22Rv1 (cell line): ENCODE measurements around the gene ALPL.

Source experiments
- H3K27ac ChIP-seq: fragments of 450-650 bp; 2 replicates; pipeline ENCODE4 v1.5.1; 2017
- ZFX ChIP-seq: fragments of 450-650 bp; IDR thresholded peaks from 2 replicates; pipeline ENCODE4 v1.6.1; 2017; ENCODE audit warnings: antibody characterized with exemption, borderline replicate concordance
- TF ChIP-seq, protein P1 (sequence below): fragments of 450-650 bp; IDR thresholded peaks from 2 replicates; pipeline ENCODE4 v1.5.1; 2017; ENCODE audit warnings: mild to moderate bottlenecking

Gene ALPL

DNA sequence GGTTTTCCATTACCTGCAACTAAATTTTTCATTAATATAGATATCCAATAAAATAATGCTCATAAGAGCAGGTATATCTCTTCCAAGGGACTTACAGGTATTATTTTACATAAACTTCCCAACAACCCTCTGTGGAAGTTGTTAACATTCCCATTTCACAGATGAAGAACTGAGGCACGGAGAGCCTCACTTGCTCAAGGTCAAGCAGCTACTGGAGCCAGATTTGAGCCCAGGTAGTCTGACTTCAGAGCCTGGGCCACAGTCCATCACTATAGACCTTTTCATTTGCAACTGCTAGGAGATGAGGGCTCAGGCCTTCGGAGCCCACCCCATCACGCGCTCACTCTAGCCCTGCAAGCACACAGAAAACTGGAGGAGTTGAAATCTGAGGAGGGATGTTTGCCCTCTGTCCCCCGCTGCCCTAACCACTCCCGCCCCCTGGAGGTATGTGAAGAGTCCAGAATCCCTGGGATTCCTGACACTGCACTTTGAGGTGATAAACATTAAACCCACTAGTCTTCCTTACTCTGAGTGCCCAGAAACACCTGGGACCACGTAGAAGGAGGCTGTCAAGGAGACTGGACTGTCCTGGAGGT is 11.7 kb upstream of the ALPL start:
- TF ChIP-seq ZFX: no peak
- TF ChIP-seq, protein P1, sequence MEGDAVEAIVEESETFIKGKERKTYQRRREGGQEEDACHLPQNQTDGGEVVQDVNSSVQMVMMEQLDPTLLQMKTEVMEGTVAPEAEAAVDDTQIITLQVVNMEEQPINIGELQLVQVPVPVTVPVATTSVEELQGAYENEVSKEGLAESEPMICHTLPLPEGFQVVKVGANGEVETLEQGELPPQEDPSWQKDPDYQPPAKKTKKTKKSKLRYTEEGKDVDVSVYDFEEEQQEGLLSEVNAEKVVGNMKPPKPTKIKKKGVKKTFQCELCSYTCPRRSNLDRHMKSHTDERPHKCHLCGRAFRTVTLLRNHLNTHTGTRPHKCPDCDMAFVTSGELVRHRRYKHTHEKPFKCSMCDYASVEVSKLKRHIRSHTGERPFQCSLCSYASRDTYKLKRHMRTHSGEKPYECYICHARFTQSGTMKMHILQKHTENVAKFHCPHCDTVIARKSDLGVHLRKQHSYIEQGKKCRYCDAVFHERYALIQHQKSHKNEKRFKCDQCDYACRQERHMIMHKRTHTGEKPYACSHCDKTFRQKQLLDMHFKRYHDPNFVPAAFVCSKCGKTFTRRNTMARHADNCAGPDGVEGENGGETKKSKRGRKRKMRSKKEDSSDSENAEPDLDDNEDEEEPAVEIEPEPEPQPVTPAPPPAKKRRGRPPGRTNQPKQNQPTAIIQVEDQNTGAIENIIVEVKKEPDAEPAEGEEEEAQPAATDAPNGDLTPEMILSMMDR: no peak
- no peak overlapping the region for H3K27ac ChIP-seq

DNA sequence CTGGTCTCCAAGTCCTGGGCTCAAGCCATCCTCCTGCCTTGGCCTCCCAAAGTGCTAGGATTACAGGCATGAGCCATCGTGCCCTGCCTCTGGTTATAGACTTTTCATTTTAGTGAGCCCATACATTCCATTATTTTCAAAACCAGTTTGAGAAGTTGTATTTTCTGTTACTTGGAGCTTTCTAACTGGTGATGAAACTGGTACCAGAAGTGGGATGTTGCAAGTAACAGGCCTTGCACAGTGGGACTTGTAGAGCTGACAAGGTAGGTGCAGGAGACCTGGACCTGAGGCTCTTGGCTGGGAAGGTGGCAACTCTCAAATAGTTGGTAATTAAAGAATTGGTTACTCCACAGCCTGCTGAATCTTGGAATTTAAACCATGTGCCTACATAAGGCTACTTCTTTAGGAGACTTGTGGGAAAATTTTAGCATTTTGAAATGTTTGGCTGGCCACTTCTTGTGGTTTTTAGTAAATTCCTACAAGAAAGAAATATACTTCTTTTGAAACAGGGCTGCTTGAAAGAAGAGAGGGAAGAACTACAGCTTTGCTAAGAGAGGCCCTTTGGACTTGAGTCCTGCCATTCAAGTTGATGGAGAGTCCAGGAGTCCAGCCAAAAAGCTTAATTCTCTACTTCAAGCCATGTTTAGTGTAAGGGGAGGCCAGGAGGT is 9.8 kb upstream of the ALPL start:
- TF ChIP-seq, protein P1: no peak
- no peak for TF ChIP-seq ZFX

DNA sequence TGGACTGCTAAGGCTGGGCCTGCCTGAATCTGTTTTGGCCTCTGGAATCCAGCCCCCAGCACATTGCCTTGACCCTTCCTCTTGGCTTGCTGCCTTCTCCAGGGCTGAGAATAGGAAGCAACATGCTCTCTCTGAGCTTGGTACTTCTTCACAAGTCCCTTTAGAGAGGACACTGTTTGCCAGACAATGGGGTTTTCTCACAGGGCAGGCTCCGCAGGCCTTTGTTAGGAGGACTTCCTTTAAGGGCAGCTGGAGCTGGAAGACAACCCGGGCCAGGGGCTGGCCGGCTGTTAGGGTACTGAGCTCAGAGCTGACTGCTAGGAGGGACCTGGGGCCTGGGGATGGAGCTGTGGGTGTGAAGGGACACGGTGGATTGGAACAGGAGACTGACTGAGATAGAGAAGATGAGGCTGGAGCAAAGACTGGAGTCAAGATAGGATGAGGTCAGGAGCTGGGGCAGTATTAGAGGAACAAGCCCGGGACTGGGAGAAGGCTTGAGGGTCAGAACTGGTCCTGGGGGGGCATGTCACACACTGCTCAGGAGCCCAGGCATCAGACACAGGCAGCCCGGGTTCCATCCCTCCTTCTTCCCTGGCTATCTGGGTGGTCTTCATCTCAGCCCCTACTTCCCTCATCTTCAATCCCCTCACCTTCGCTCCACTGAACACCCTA is 5.4 kb upstream of the ALPL start:
- H3K27ac ChIP-seq: no peak overlapping the region
- TF ChIP-seq, protein P1: no peak
- no peak for TF ChIP-seq ZFX

More for the DNA sequence above, 9.8 kb upstream of the ALPL start:
- no peak overlapping the region for H3K27ac ChIP-seq

DNA sequence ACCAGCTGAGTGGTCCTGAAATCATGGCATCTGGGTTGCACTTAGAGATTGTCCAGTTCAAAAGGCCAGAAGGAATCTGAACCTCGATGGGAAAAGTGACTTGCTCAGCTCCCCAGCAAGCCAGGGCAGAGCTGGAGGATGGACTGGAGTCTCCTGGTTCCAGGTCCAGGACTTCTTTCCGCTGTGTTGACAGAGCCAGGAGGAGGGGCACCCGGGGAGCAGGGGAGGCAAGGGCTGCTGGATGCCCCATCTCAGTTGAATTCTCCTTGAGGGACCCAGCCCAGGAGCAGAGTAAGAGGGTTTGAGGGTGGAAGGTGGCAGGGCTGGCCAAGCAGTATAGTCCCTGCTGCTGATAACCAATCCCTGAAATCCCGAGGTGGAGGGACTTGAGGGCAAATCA is 2.4 kb upstream of the ALPL start:
- no peak overlapping the region for H3K27ac ChIP-seq
- TF ChIP-seq ZFX: no peak
- TF ChIP-seq, protein P1: no peak

DNA sequence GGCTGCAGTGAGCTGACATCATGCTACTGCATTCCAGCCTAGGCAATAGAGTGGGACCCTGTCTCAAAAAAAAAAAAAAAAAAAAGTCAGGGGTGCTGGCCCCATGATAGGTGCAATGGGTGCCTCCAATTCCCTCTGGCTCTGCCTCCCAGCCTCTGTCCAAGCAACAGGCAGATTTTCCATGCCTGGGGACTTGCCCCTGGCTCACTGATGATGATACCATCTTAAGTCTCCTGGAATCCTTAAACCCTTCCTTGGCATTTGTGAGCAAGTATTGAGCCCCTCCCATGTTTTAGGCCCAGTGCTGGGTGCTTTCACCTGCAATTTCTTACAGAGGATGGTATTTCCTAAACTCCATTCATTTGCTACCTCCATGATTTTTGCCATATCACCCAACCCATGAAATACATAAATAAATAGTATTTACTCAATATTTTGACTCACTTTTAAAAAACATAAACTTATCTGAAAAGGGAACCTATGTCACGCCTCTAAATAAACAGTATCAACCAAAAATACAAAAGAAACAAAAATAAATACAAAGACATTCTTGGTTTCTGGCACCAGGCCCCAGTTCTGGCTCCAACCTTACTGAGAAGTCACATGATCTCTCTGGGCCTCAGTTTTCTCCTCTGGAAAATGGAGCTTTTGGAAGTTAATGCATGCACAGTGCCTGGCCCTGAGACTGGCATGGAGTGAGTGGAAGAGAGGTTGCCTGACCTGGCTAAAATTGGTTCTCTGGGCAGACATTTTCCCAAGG is 1.5 kb upstream of the ALPL start:
- TF ChIP-seq, protein P1: no peak
- TF ChIP-seq ZFX: no peak
- no peak overlapping the region for H3K27ac ChIP-seq

DNA sequence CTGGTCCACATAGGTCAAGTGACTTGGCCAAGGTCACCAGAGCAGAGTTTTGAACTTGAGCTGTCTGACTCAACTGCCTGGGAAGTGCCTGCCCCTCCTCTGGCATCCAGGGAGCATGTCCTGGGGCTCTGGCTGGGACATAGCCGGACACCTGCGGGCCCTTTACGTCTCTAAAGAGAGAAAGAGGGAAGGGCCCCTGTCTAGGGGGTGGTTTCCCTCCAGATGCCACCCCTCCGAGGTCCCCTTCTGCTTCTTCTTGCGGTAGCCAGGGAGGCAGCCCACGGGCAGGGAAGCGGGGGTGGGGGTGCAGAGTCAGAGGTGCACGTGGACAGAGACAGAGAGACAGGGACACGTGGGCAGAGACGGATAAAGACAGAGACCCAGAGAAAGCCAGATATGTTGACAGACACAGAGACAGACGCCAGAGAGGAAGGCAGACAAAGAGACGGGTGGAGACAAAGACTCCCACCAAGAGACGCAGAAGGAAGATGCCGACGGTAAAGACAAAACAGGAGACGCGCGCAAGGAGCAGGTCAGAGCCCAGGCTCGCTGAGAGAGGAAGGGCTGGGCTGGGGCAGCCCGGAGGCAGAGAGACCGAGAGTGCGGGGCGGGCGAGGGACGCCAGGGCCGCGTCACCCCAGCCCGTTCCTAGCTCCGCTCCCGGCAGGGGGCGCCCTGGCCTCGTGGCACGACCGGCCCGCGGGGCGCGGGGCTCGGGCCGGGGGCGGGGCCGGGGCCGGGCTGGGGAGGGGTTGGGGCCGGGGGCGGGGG is 458 bp upstream of the ALPL start:
- TF ChIP-seq, protein P1: peak; percentile 87
- TF ChIP-seq ZFX: no peak
- no peak overlapping the region for H3K27ac ChIP-seq
